A549 (cell line): ENCODE measurements around the gene RHOB. TPM values are rescaled to one million over a fixed set of nuclear protein-coding genes. Genes with fewer than 3 reads are reported as not detected.

Source experiments
- ATAC-seq, 2 experiments: fragments of 200-7000 bp in 1 of 2; fragments of >200 bp in 1 of 2; cut with Nextera tagmentation in 1 of 2; cut with Tn5 transposase in 1 of 2; 3 replicates each; pipeline versions ENCODE4 v1.8.0 to v1.9.1; 2018 to 2020; ENCODE audit warnings: mild to moderate bottlenecking in 1 of 2, moderate library complexity in 1 of 2
- CTCF ChIA-PET: fragments of 300-600 bp; sonication (Branson Sonifier 250); formaldehyde crosslinking; extraction: SDS; loops from one replicate; lab custom pipeline; 2021; ENCODE audit warnings: antibody characterized with exemption, inconsistent platforms; lab: Yijun Ruan, JAX
- POLR2A ChIA-PET: fragments of 350-600 bp; formaldehyde crosslinking; extraction: SDS; loops from one replicate; lab custom pipeline; 2021; ENCODE audit warnings: antibody characterized with exemption, inconsistent platforms; lab: Yijun Ruan, JAX
- DNase-seq, 2 experiments: peaks; one replicate each; pipeline versions ENCODE4 v3.0.0 to v3.0.0-alpha.2; 2011 to 2016; ENCODE audit warnings: low read depth in 1 of 2, low spot score in 1 of 2
- FAIRE-seq: peaks from 2 replicates; lab custom pipeline; 2011; peaks lifted over from hg19 to GRCh38; lab: Jason Lieb, UNC
- H3K27ac ChIP-seq, 2 experiments: fragments of >200 bp; sonication (Bioruptor Twin); formaldehyde crosslinking; 3 replicates each; pipeline ENCODE4 v1.5.1; 2016 to 2017
- H3K4me1 ChIP-seq: fragments of >200 bp; sonication (Bioruptor Twin); formaldehyde crosslinking; 3 replicates; pipeline ENCODE4 v1.6.1; 2016
- H3K4me2 ChIP-seq: fragments of >200 bp; sonication (Bioruptor Twin); formaldehyde crosslinking; 3 replicates; pipeline ENCODE4 v1.6.1; 2016
- H3K4me3 ChIP-seq: fragments of >200 bp; sonication (Bioruptor Twin); formaldehyde crosslinking; 3 replicates; pipeline ENCODE4 v1.5.1; 2016
- H3K9me3 ChIP-seq: fragments of >200 bp; sonication (Bioruptor Twin); formaldehyde crosslinking; 3 replicates; pipeline ENCODE4 v1.6.1; 2016
- BCL3 ChIP-seq: fragments of >200 bp; sonication (Bioruptor Twin); formaldehyde crosslinking; IDR thresholded peaks from 3 replicates; pipeline ENCODE4 v1.6.1; 2016
- BHLHE40 ChIP-seq: IDR thresholded peaks from 2 replicates; pipeline ENCODE4 v1.6.1; 2012; ENCODE audit warnings: low read depth, low read length, inconsistent platforms
- CBX8 ChIP-seq: fragments of 200-600 bp; sonication (generic); IDR thresholded peaks from 2 replicates; pipeline ENCODE4 v1.6.1; 2016
- CEBPB ChIP-seq, 2 experiments: fragments of >200 bp in 1 of 2; sonication (Bioruptor Twin) in 1 of 2; formaldehyde crosslinking in 1 of 2; IDR thresholded peaks; 2 replicates each; pipeline ENCODE4 v1.6.1; 2012 to 2016
- E2F6 ChIP-seq: IDR thresholded peaks from 2 replicates; pipeline ENCODE4 v1.6.1; 2012; ENCODE audit warnings: low read depth, borderline replicate concordance
- ELK1 ChIP-seq: fragments of 150-350 bp; IDR thresholded peaks from 2 replicates; pipeline ENCODE4 v1.6.1; 2014; ENCODE audit warnings: low read depth, mild to moderate bottlenecking, low read length
- EP300 ChIP-seq, 2 experiments: fragments of >200 bp; sonication (Bioruptor Twin); formaldehyde crosslinking; IDR thresholded peaks; 2 replicates in 1 of 2; 3 replicates in 1 of 2; pipeline ENCODE4 v1.6.1; 2016 to 2017
- HDAC2 ChIP-seq: fragments of 200-600 bp; sonication (generic); IDR thresholded peaks from 2 replicates; pipeline ENCODE4 v1.6.1; 2016
- HES2 ChIP-seq: fragments of >200 bp; sonication (Bioruptor Twin); formaldehyde crosslinking; IDR thresholded peaks from 2 replicates; pipeline ENCODE4 v1.6.1; 2016
- HEYL ChIP-seq: fragments of 250-450 bp; sonication (Bioruptor Pico); IDR thresholded peaks from 2 replicates; pipeline ENCODE4 v1.8.0; 2021; ENCODE audit warnings: mild to moderate bottlenecking, moderate library complexity
- HOXA7 ChIP-seq: fragments of 250-450 bp; sonication (Bioruptor Pico); IDR thresholded peaks from 2 replicates; pipeline ENCODE4 v1.5.0; 2020; ENCODE audit warnings: mild to moderate bottlenecking, moderate library complexity
- JUN ChIP-seq, 2 experiments: fragments of >200 bp; sonication (Bioruptor Twin); formaldehyde crosslinking; IDR thresholded peaks; 2 replicates in 1 of 2; 3 replicates in 1 of 2; pipeline ENCODE4 v1.6.1; 2016 to 2017
- JUNB ChIP-seq: fragments of >200 bp; sonication (Bioruptor Twin); formaldehyde crosslinking; IDR thresholded peaks from 2 replicates; pipeline ENCODE4 v1.6.1; 2016
- MAX ChIP-seq: IDR thresholded peaks from 2 replicates; pipeline ENCODE4 v1.6.1; 2012
- MAZ ChIP-seq: fragments of 150-350 bp; IDR thresholded peaks from 2 replicates; pipeline ENCODE4 v1.6.1; 2014; ENCODE audit warnings: antibody characterized with exemption, low read depth, low read length, borderline replicate concordance
- NPAS2 ChIP-seq: fragments of 250-450 bp; sonication (Bioruptor Pico); IDR thresholded peaks from 2 replicates; pipeline ENCODE4 v1.8.0; 2022; ENCODE audit warnings: mild to moderate bottlenecking, moderate library complexity, borderline replicate concordance
- POLR2AphosphoS2 ChIP-seq: conservative IDR thresholded peaks from 2 replicates; pipeline ENCODE4 v1.6.1; 2012; ENCODE audit warnings: low read length, improper control_type of control experiment, inconsistent platforms
- RARB ChIP-seq: fragments of 250-450 bp; sonication (Bioruptor Pico); IDR thresholded peaks from 2 replicates; pipeline ENCODE4 v1.8.0; 2021; ENCODE audit warnings: mild to moderate bottlenecking, moderate library complexity
- RCOR1 ChIP-seq: fragments of 150-350 bp; IDR thresholded peaks from 2 replicates; pipeline ENCODE4 v1.6.1; 2014; ENCODE audit warnings: antibody characterized with exemption, low read length, low read depth
- RNF2 ChIP-seq: fragments of 200-600 bp; sonication (generic); IDR thresholded peaks from 2 replicates; pipeline ENCODE4 v1.6.1; 2016; ENCODE audit warnings: low read depth, mild to moderate bottlenecking, antibody characterized with exemption, moderate library complexity, borderline replicate concordance
- SMC3 ChIP-seq: fragments of >200 bp; sonication (Bioruptor Twin); formaldehyde crosslinking; IDR thresholded peaks from 3 replicates; pipeline ENCODE4 v1.6.1; 2018; ENCODE audit warnings: inconsistent platforms
- SREBF2 ChIP-seq: fragments of 450-650 bp; IDR thresholded peaks from 2 replicates; pipeline ENCODE4 v1.6.1; 2014; ENCODE audit warnings: mild to moderate bottlenecking, moderate library complexity
- TFCP2L1 ChIP-seq: fragments of 250-450 bp; sonication (Bioruptor Pico); IDR thresholded peaks from 2 replicates; pipeline ENCODE4 v1.5.0; 2021; ENCODE audit warnings: mild to moderate bottlenecking
- TP53 ChIP-seq: fragments of 250-450 bp; sonication (Bioruptor Pico); IDR thresholded peaks from 2 replicates; pipeline ENCODE4 v1.5.0; 2021; ENCODE audit warnings: mild to moderate bottlenecking, moderate library complexity
- USF2 ChIP-seq: fragments of 450-650 bp; IDR thresholded peaks from 2 replicates; pipeline ENCODE4 v1.6.1; 2014; ENCODE audit warnings: antibody characterized with exemption
- ZFP36 ChIP-seq: fragments of 450-650 bp; IDR thresholded peaks from 2 replicates; pipeline ENCODE4 v1.6.1; 2014; ENCODE audit warnings: borderline replicate concordance; ENCODE audit not compliant: partially characterized antibody
- ZNF302 ChIP-seq: fragments of 250-450 bp; sonication (Bioruptor Pico); IDR thresholded peaks from 2 replicates; pipeline ENCODE4 v1.9.0; 2021; ENCODE audit warnings: inconsistent platforms, mild to moderate bottlenecking, moderate library complexity
- WGBS: methylation state at CpG from one replicate; pipeline ENCODE4 v1.1.6; 2017; ENCODE audit errors: missing lambda C conversion rate; 5-methylcytosine and 5-hydroxymethylcytosine counted together
- polyA plus RNA-seq, 4 experiments: library from polyadenylated mRNA; depleted of rRNA in 3 of 4; stranded (reverse); fragments of >200 nt; fragmentation: RNase III in 1 of 4; extraction: RNeasy Plus Mini Kit Qiagen cat#74134 plus additional on column Dnase treatment in 1 of 4; gene quantifications; 2 replicates in 3 of 4; 3 replicates in 1 of 4; pipeline ENCODE4 v1.2.3, GENCODE V29; 2011 to 2017

The RHOB gene
- polyA plus RNA-seq, 2 of the 4 experiments (the other 2 are of a cell fraction) = 84.5 to 157 TPM

GRCh38 chr2:20446255-20446916 lies 488 bp upstream of the RHOB start:
- TF ChIP-seq POLR2AphosphoS2 (no peak), HDAC2 (no peak), TP53 (CRISPR knock-in tag) (0 out of 2 replicates have a peak, but pooled peaks have one; percentile 21), SREBF2 (no peak), HOXA7 (CRISPR knock-in tag) (no peak), BHLHE40 (no peak), USF2 (no peak), E2F6 (peak; percentile 34; the same call in 1 of the 2 replicates), SMC3 (0 out of 3 replicates have a peak, but pooled peaks have one; percentile 5), RNF2 (no peak), BCL3 (no peak), RARB (peak; percentile 60; the same call in 1 of the 2 replicates)
- H3K9me3 ChIP-seq = no peaks in the 10 kb centered on the region
- peaks cover 58% of the 10 kb centered on the region for H3K4me1 ChIP-seq
- ChIA-PET POLR2A (interaction anchor here (0.6 to 5.5 kb wide), 72 partner anchors 8 to 395 kb away, joined by 3 to 137 read pairs (median 8); partner anchors contain the start of genes HS1BP3, LAPTM4A and LDAH), CTCF (interaction anchor here (0.6 to 10.5 kb wide), 22 partner anchors 9 to 205 kb away, joined by 3 to 210 read pairs (median 4); partner anchors contain the start of gene HS1BP3)
- FAIRE-seq (no peak), DNase-seq (no peak), ATAC-seq (no peak)
- peak overlapping the region; percentile 83 for H3K4me2 ChIP-seq
- H3K4me3 ChIP-seq = peak overlapping the region; percentile 90
- WGBS = 20% methylated on average over 34 of the region's 42 CpGs
- peak overlapping the region; percentile 95 to 98 for H3K27ac ChIP-seq

- ChIA-PET POLR2A (interaction anchor here (0.6 to 5.5 kb wide), 67 partner anchors 8 to 492 kb away, joined by 3 to 137 read pairs (median 8); partner anchors contain the start of genes HS1BP3, LAPTM4A and LDAH), CTCF (interaction anchor here (0.8 to 10.5 kb wide), 21 partner anchors 8 to 214 kb away, joined by 3 to 210 read pairs (median 5); partner anchors contain the start of gene HS1BP3)
- ATAC-seq (peak; percentile 15 to 16), FAIRE-seq (no peak), DNase-seq (peak in 1 of 2 experiments; percentile 63)
- peak overlapping the region; percentile 82 for H3K4me2 ChIP-seq
- peaks cover 52% of the 10 kb centered on the region for H3K4me1 ChIP-seq
- H3K27ac ChIP-seq = peak overlapping the region; percentile 95 to 98
- H3K9me3 ChIP-seq = no peaks in the 10 kb centered on the region
- 3% methylated on average over 36 of the region's 78 CpGs for whole genome bisulfite sequencing
- H3K4me3 ChIP-seq = peak overlapping the region; percentile 90
- TF ChIP-seq HOXA7 (CRISPR knock-in tag) = no peak
- TF ChIP-seq E2F6 = peak; percentile 70; the same call in 1 of the 2 replicates
- TF ChIP-seq HEYL = no peak
- TF ChIP-seq NPAS2 (CRISPR knock-in tag) = no peak
- no peak for TF ChIP-seq TP53 (CRISPR knock-in tag)
- peak; percentile 60; the same call in 1 of the 2 replicates for TF ChIP-seq POLR2AphosphoS2
- TF ChIP-seq JUN (IDR thresholded peaks at IDR 0.05) = no peak
- TF ChIP-seq HES2 = no peak
- TF ChIP-seq EP300 (IDR thresholded peaks at IDR 0.05) = no peak
- no peak for TF ChIP-seq SREBF2
- TF ChIP-seq MAX = peak; percentile 58
- TF ChIP-seq TFCP2L1 = 0 out of 2 replicates have a peak, but pooled peaks have one; percentile 13
- TF ChIP-seq ELK1 = no peak
- TF ChIP-seq ZNF302 = no peak
- TF ChIP-seq JUNB = no peak
- TF ChIP-seq HDAC2 = no peak
- peak; percentile 8; the same call in 1 of the 2 replicates for TF ChIP-seq USF2
- no peak for TF ChIP-seq RCOR1
- no peak for TF ChIP-seq MAZ
- TF ChIP-seq SMC3 = no peak
- TF ChIP-seq CBX8 = no peak
- no peak for TF ChIP-seq CEBPB (IDR thresholded peaks at IDR 0.05)
- TF ChIP-seq ZFP36 = no peak
Observed at GRCh38 chr2:20447437-20448245, 767 bp downstream of the RHOB start.
